Astrocyte of the cerebellum (primary cell): ENCODE results near the gene ASTN2.

ENCODE experiments used
- DNase-seq: peaks from one replicate; pipeline ENCODE4 v3.0.0-alpha.2; 2011; ENCODE audit warnings: low read depth
- H3K4me3 ChIP-seq: 2 replicates; pipeline ENCODE4 v1.5.1; 2011; ENCODE audit warnings: mild to moderate bottlenecking, low read depth, low read length, moderate library complexity
- CTCF ChIP-seq: IDR thresholded peaks from 2 replicates; pipeline ENCODE4 v1.5.1; 2012; ENCODE audit warnings: low read length, low read depth, moderate library complexity, mild to moderate bottlenecking; ENCODE audit errors: missing control alignments
- in situ Hi-C: cut with HindIII; loops from 2 replicates; pipeline ENCODE4 v1.10.0; 2017; ENCODE audit warnings: low sequenced_read_pairs

ASTN2 gene

GRCh38 chr9:117293206-117294114, 121.4 kb downstream of the ASTN2 start:
- in situ Hi-C loops: no loop called here
- DNase-seq: no peak
- no peak overlapping the region for H3K4me3 ChIP-seq
- no peak for TF ChIP-seq CTCF

- in situ Hi-C loops: no loop called here
- TF ChIP-seq CTCF: no peak
- DNase-seq: peak; percentile 41
- H3K4me3 ChIP-seq: no peak overlapping the region
Measured at GRCh38 chr9:117290856-117291622, 123.8 kb downstream of the ASTN2 start.

GRCh38 chr9:117290306-117290840, 124.5 kb downstream of the ASTN2 start:
- no peak for DNase-seq
- in situ Hi-C loops: no loop called here
- no peak overlapping the region for H3K4me3 ChIP-seq
- TF ChIP-seq CTCF: no peak

GRCh38 chr9:117286245-117286644, 128.6 kb downstream of the ASTN2 start:
- no peak overlapping the region for H3K4me3 ChIP-seq
- DNase-seq: no peak
- TF ChIP-seq CTCF: no peak
- in situ Hi-C loops: no loop called here

GRCh38 chr9:117284414-117284813, 130.4 kb downstream of the ASTN2 start:
- in situ Hi-C loops: no loop called here
- TF ChIP-seq CTCF: no peak
- no peak overlapping the region for H3K4me3 ChIP-seq
- no peak for DNase-seq

GRCh38 chr9:117282541-117282940, 132.3 kb downstream of the ASTN2 start:
- H3K4me3 ChIP-seq: no peak overlapping the region
- no peak for TF ChIP-seq CTCF
- in situ Hi-C loops: no loop called here

More at GRCh38 chr9:117282541-117282940, 132.3 kb downstream of the ASTN2 start:
- no peak for DNase-seq
